K562 treated with DMSO at 1 percent for 12 hours (cell line): ENCODE measurements around the gene TCAF1. TPM values are rescaled to one million over a fixed set of nuclear protein-coding genes. Genes with fewer than 3 reads are reported as not detected.

Experiments used
- total RNA-seq: library from RNA; unstranded; fragments of 300-600 nt; gene quantifications from 2 replicates; pipeline ENCODE4 v1.2.3, GENCODE V29; 2022; ENCODE audit not compliant: insufficient read depth

TCAF1 gene, protein sequence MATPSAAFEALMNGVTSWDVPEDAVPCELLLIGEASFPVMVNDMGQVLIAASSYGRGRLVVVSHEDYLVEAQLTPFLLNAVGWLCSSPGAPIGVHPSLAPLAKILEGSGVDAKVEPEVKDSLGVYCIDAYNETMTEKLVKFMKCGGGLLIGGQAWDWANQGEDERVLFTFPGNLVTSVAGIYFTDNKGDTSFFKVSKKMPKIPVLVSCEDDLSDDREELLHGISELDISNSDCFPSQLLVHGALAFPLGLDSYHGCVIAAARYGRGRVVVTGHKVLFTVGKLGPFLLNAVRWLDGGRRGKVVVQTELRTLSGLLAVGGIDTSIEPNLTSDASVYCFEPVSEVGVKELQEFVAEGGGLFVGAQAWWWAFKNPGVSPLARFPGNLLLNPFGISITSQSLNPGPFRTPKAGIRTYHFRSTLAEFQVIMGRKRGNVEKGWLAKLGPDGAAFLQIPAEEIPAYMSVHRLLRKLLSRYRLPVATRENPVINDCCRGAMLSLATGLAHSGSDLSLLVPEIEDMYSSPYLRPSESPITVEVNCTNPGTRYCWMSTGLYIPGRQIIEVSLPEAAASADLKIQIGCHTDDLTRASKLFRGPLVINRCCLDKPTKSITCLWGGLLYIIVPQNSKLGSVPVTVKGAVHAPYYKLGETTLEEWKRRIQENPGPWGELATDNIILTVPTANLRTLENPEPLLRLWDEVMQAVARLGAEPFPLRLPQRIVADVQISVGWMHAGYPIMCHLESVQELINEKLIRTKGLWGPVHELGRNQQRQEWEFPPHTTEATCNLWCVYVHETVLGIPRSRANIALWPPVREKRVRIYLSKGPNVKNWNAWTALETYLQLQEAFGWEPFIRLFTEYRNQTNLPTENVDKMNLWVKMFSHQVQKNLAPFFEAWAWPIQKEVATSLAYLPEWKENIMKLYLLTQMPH
- total RNA-seq, result 19.2 and 56.5 TPM in 2 replicates

DNA sequence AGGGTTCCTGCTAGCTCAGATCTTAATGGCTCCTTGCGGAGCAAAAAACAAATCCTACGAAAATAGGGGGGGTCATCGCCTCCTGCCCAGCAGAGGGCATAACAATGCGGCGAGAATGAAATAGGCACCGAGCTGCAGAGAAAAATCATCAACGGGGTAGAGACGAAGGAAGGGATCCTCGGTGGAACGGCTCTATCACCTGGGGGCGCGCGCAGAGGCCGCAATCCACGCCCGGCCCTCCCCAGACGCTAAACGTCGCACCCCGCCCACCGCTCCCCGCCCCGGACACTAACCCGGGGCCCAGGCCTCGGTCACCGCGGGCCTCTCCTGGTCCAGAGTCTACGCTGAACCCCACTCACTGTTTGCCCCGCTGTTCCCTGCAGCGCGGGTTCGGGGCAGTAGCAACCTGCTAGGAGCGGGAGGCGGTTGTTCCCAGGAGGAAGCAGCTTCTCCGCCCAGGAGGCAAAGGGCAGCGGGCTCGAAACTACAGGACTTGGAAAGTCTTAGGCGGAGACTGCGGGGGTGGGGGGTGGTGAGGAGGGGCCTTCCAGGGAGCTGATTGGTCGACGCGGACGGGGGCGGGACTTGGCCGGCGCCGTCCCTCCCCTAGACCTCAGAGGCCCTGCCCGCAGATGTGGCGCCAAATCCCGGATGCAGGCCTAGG lies at the start of gene TCAF1:
Gene TCAF1 (minus strand): TSS at position 509 of the 664 bp plus-strand sequence. CDS start 25,568 bp downstream, outside the sequence.

DNA sequence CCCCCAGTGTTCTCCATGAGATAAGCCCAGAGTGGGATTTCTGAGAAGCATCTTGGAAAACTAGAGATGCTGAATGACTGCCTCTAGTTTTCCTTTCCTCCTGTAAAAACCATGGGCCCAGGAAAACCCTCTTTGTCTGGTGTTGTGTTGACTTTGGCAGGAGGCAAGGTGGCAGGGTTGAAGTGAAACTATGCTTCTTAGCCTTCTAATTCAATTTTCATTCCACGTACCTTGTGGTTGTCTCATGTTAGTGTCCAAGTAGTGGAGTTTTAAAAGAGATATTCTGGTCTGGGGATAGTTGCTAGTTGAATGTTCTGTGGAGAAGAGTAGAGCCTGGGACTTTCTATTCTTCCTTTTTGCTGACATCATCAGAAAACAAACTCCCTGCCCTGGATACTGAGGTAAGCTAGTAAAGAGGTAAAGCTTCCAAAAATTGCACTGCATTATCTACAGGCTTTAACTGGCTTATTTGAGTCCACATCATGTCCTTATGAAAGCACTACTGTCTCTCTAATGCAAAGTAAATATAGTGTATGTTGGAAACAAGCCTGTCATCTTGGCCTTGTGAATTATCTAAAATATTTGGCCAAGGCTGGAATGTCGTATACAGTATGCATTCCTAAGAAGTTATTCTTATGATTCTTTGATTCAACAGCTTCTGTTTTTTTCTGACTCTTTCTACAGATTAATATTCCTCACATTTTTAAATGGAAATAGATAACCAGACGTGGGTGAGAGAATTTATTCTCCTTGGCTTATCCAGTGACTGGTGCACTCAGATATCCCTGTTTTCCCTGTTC lies 32.8 kb upstream of the TCAF1 start, which contains the start of gene OR2F2:
Gene OR2F2 (plus strand): TSS at position 708 of the 800 bp plus-strand sequence. CDS start 0 bp downstream, at position 708.

Other genes with a start within 250 kb of the TCAF1 start
- not detected in 2 replicates for gene CTAGE6, start 144.5 kb downstream of the TCAF1 start, total RNA-seq
- gene OR2F2, start 33.1 kb upstream of the TCAF1 start, total RNA-seq, result not detected in 2 replicates
- not detected in 2 replicates for gene OR2F1, start 52.7 kb upstream of the TCAF1 start, total RNA-seq
- gene OR6B1, start 98.1 kb upstream of the TCAF1 start, total RNA-seq, result not detected in 2 replicates
- gene OR2A5, start 146.8 kb upstream of the TCAF1 start, total RNA-seq, result not detected in 2 replicates
- not detected in 2 replicates for gene OR2A25, start 167.6 kb upstream of the TCAF1 start, total RNA-seq
- not detected in 2 replicates for gene OR2A12, start 184.1 kb upstream of the TCAF1 start, total RNA-seq
- not detected in 2 replicates for gene OR2A2, start 207.4 kb upstream of the TCAF1 start, total RNA-seq
- gene OR2A14, start 221.0 kb upstream of the TCAF1 start, total RNA-seq, result not detected in 2 replicates